SU-DHL-6 (cell line): ENCODE data around the gene TSHZ2.

Experiments
- CTCF ChIP-seq: fragments of 200-600 bp; sonication (generic); IDR thresholded peaks from one replicate; pipeline ENCODE4 v1.5.1; 2017; ENCODE audit warnings: antibody characterized with exemption, mild to moderate bottlenecking, low read length, moderate library complexity; ENCODE audit not compliant: insufficient read depth, poor library complexity, severe bottlenecking
- EZH2phosphoT487 ChIP-seq: fragments of 200-600 bp; sonication (generic), shearing (Covaris generic); conservative IDR thresholded peaks from 2 replicates; pipeline ENCODE4 v1.6.1; 2018; ENCODE audit warnings: mild to moderate bottlenecking, antibody characterized with exemption, low read length, moderate library complexity, mixed read lengths

GRCh38 chr20:53359425-53359824, 387.3 kb downstream of the TSHZ2 start:
- TF ChIP-seq CTCF (no peak), EZH2phosphoT487 (no peak)
